Colonic mucosa (tissue), 4 donors: Measurements from ENCODE around the gene UBE2H. TPM values are rescaled to one million over a fixed set of nuclear protein-coding genes. Genes with fewer than 3 reads are reported as not detected.

Experiments
- DNase-seq: peaks from one replicate; pipeline ENCODE4 v3.0.0-alpha.2; 2020
- H3K27ac ChIP-seq: fragments of 200-600 bp; one replicate; pipeline ENCODE4 v1.8.0; 2021
- H3K27me3 ChIP-seq: fragments of 200-600 bp; one replicate; pipeline ENCODE4 v1.8.0; 2021
- H3K36me3 ChIP-seq: fragments of 200-600 bp; one replicate; pipeline ENCODE4 v1.8.0; 2021
- H3K4me1 ChIP-seq: fragments of 200-600 bp; one replicate; pipeline ENCODE4 v1.8.0; 2021; ENCODE audit warnings: mild to moderate bottlenecking
- H3K4me3 ChIP-seq: fragments of 200-600 bp; one replicate; pipeline ENCODE4 v1.8.0; 2021
- H3K9ac ChIP-seq, 2 donors: one replicate each; pipeline ENCODE4 v1.7.0; 2013; ENCODE audit warnings: control low read depth in 2 of 2, low read depth in 2 of 2, low read length in 2 of 2
- H3K9me3 ChIP-seq: fragments of 200-600 bp; one replicate; pipeline ENCODE4 v1.8.0; 2021
- CTCF ChIP-seq: fragments of 200-600 bp; IDR thresholded peaks from one replicate; pipeline ENCODE4 v1.8.0; 2022; ENCODE audit warnings: antibody characterized with exemption, mild to moderate bottlenecking
- intact Hi-C: fragments of 100-400 bp; cut with DNase I; formaldehyde crosslinking; loops from one replicate; pipeline ENCODE4 v1.14.1; 2022
- total RNA-seq, 2 donors: library from RNA; stranded (reverse); fragmentation: NEBNext Ultra II Directional in 1 of 2; extraction: Animal tissue kit (Norgen Biotek cat#: 25700) in 1 of 2; gene quantifications; one replicate each; pipeline ENCODE4 v1.2.1, GENCODE V29; 2021
- donor health status: healthy.
- donor health status: DM: no; HTN: no; CAD: no.
- donor health status: DM: no; HTN: no; CAD: no.

UBE2H gene
- total RNA-seq, 2 donors from 2014 or later: 38.4 to 65.8 TPM

GRCh38 chr7:129807863-129808262 lies 144.9 kb downstream of the UBE2H start:
- intact Hi-C loops: no loop called here
- Histone ChIP-seq H3K4me1 (no peaks in the 10 kb centered on the region), H3K9me3 (no peaks in the 10 kb centered on the region), H3K36me3 (no peaks in the 10 kb centered on the region), H3K27ac (no peak overlapping the region), H3K27me3 (no peaks in the 10 kb centered on the region), H3K4me3 (no peak overlapping the region), H3K9ac (no peak overlapping the region)
- no peak for TF ChIP-seq CTCF
- no peak for DNase-seq

DNA sequence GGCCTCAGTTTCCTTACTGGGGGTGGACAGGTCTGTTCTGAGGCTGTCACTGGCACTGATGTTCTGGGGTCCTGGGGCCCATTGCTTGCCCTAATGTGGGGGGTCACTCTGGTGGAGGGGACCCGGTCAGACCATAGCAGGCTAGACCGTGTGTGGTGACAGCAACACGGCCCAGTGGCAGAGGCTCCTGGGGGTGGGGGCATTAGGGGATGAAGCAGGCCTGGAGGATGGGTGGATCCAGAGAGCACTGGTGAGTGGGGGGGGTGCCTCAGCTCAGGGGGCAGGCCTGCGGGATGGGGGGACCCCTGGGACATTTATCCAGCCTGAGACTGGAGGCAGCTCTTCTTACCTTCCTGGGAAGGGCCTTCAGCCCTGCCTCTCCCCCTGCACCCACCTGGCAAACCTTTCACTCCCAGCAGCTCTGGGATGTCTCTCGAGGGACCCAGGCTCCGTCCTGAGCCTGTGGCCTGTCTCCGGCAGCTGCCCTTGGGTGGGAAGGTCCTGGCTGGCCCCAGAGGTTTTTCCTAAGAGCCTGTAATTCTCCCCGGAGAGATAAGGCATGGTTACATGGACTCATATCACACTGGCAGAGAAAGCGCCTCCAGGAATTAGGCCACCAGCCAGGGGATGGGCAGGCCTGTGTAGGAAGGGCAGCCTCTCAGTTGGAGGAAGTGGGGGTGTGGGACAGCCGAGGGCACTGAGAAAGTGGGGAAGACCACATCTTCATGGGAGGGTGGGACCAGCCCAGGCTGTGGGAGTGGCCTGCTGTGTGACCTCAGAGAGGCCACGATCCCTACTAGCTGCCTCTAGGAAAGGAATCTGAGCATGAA lies 147.7 kb downstream of the UBE2H start:
- DNase-seq: no peak
- TF ChIP-seq CTCF: no peak
- intact Hi-C loops: no loop called here

DNA sequence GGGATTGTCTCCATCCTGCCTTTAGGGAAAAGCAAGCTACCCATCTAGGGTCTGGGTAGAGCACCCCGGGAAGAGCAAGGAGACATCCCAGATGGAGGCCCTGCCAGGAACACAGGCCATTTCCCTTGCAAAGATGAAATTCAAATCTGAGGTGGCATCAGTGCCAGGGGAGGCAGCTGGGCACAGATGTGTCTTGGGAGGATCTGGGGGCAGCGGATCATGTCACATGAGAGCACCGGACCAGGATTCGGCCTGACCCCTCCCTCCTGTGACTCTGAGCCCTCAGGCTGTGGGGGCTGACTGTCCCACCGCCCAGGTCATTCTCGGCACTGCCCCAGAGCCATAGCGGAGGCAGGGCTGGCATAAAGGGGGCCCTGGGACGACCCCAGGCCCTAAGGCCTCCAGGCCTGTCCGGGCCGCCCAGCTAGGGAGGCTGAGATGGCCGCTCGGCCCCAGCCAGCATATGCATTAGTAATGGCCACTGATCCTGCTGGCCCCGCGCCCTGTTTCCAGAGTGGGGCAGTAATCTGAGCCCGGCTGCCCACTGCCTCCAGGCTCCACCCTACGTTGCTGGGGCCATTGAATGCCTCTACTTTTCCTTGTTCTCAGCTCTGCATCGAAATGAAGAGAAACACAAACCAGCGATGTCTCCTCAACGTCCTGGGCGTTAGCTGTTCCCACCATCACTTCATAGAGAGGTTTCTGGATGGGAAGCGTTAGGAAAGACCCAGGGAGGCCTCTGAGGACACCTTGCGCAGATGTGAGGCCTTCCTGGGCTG lies 148.5 kb downstream of the UBE2H start:
- Histone ChIP-seq H3K27me3 (no peaks in the 10 kb centered on the region), H3K27ac (no peak overlapping the region), H3K9me3 (no peaks in the 10 kb centered on the region), H3K4me3 (no peak overlapping the region), H3K9ac (no peak overlapping the region), H3K36me3 (no peaks in the 10 kb centered on the region), H3K4me1 (no peaks in the 10 kb centered on the region)
- no peak for TF ChIP-seq CTCF
- intact Hi-C loops: no loop called here
- no peak for DNase-seq

More for the DNA sequence above, 147.7 kb downstream of the UBE2H start:
- Histone ChIP-seq H3K36me3 (no peaks in the 10 kb centered on the region), H3K9me3 (no peaks in the 10 kb centered on the region), H3K9ac (no peak overlapping the region), H3K27ac (no peak overlapping the region), H3K4me3 (no peak overlapping the region), H3K27me3 (no peaks in the 10 kb centered on the region), H3K4me1 (no peaks in the 10 kb centered on the region)

- TF ChIP-seq CTCF: no peak
- DNase-seq: no peak
- H3K4me3 ChIP-seq: no peak overlapping the region
- H3K27me3 ChIP-seq: no peaks in the 10 kb centered on the region
- H3K36me3 ChIP-seq: no peaks in the 10 kb centered on the region
- H3K27ac ChIP-seq: no peak overlapping the region
- intact Hi-C loops: no loop called here
- no peak overlapping the region for H3K9ac ChIP-seq
- no peaks in the 10 kb centered on the region for H3K9me3 ChIP-seq
- no peaks in the 10 kb centered on the region for H3K4me1 ChIP-seq
Measured at GRCh38 chr7:129803546-129804081, 149.1 kb downstream of the UBE2H start.

- Histone ChIP-seq H3K9ac (no peak overlapping the region), H3K4me1 (no peaks in the 10 kb centered on the region), H3K36me3 (no peaks in the 10 kb centered on the region), H3K27me3 (no peaks in the 10 kb centered on the region), H3K27ac (no peak overlapping the region), H3K4me3 (no peak overlapping the region), H3K9me3 (no peaks in the 10 kb centered on the region)
- no peak for DNase-seq
- TF ChIP-seq CTCF: no peak
- intact Hi-C loops: no loop called here
Measured at GRCh38 chr7:129801882-129802281, 150.9 kb downstream of the UBE2H start.
